ENCODE measurements around the gene LIFR.

Gene LIFR

DNA sequence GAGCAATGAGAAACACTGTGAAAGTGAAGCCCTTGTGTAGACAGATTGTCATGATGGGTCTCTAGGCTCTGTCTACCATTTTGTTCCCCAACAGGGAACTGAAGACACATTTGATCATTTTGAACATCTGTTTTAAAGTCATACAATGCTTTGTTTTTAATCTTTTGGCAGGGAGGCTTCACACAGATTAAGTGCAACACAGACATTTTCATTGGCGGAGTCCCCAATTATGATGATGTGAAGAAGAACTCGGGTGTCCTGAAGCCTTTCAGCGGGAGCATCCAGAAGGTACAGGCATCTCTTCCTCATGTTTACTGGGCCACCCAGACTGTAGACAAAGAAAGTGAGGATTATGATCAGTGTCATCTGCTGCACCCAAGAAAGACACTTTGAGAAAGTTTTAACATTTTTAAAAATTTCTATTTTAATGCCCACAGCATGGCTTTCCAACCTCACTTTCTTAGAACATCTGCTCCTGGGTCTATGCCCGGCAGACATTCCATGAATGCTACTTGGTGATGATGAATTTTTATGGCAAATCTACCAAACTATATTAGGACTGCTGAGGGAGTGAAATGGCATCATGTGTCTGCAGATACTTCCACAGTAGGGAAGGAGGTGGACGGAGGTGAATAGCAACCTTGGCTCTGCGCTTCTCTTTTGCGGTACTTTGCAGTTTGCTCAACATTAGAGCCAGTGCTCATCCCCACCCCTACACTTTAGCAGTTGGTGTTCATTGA, 121.3 kb downstream of the LIFR start:
- no peak for DNase-seq (ENCODE audit: low read depth)

DNA sequence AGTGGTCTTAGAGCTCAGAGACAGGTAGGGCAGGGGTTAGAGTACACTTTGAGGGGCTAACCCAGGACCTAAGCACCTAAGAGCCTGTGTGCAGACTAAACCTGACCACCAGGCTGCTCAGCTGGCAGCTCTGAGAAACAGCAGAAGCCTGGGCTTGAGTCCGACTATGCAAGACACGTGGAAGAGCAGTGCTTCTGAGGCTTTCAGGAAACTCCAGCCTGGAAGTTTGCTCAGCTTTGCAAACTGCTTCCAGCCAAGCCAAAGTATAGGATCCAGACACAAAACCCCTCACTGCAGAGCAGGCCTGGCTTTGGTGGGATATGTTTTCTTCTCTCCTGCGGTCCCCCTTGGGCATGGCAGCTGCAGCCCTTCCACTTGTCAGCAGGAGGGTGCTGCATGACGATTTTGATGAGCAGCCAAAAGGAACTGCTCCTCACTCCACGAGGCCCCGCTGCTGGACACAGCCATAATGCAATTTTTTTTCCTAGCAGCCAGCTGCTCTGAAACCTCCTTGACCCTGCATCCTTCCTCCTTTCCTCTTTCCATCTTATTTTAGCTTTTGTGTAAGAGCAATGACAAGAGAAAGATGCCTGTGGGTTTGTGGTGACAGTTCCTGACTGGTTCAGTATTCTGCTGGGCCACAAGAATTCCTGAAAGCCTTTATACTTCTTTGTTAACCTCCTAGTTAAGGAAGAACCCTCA, 123.1 kb downstream of the LIFR start:
- DNase-seq (ENCODE audit: low read depth), result no peak

DNA sequence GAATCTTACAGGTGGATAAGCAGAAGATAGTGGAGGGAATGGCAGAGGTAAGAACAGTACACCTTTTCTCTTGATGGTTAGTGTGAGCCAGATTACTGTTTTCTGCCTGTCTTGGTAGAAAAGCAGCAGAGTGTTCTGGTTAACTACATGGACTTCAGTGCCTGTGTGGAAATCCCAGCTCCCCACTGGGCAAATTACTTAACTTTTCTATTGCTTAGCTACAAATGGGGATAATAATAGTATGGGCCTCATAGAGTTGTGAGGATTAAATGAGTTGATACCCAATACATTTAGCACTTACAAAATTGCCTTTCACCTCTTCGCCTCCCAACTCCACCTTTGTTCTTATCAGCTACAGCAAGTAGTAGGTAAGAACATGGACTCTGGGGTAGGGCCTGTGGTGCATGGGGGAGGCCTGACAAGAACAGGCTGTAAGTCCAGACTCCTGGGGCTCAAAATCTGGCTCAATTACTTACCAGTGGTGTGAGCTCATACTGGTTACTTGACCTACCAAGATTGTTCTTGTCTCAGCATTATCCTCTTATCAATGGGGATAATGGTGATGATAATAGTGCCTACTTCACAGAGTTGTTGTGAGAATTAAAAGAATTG, 125.1 kb downstream of the LIFR start:
- no peak for DNase-seq (ENCODE audit: low read depth)

DNA sequence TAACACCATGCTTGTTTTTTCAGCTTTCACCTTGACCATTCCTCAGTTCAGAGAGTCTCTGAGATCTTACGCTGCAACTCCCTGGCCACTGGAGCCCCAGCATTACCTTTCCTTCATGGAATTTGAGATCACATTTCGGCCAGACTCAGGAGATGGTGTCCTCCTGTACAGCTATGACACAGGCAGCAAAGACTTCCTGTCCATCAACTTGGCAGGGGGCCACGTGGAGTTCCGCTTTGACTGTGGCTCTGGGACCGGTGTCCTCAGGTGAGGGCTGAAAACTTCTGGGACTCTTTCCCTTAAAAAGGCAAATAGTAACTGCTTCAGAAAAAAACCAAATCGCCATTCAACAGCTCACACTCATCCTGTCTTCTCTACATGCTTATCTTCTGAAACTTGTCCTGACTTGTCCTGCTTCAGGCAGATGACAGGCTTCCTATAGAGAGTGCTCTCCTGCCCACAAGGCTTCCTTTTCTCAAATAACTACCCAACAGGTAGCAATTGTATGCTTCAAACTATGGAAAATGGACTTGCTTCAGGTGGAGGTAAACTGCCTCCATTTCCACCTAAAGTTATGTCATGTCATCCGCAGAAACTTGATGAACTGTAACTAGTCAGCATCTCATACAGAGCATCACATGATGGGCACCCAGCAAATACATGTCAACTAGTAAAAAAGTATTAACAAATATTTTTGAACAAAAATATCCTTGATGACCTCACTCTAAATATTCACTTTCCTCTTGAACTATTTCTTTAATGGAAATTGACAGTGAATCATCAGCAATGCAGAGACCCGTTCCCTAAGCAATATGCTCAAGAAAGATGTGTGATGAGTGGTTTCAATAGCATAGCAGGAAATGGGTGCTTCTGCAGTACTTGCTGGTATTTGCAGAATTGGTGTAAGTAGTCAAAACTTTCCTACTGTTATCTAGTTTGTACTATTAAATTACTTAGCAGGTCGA, 129.2 kb downstream of the LIFR start:
- DNase-seq (ENCODE audit: low read depth), result no peak

DNA sequence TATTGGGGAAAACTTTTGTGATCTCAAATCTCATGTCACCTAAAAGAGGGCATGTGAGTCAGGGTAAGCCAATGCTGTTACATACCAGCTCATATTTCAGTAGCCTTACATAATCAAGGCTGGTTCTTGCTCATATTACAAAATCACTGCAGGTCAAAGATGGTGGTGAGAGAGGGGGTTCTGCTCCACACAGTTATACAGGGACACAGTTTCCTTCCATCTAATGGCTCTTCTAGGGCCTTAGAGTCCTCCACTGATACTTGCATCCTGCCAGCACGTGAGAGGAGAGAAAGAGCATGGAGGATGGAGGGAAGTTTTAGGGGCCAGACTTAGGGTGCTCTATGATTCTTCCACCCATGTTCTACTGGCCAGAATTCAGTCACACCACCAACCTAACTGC, 130.0 kb downstream of the LIFR start:
- no peak for DNase-seq (ENCODE audit: low read depth)
